B cell (primary cell): ENCODE data around the gene SP3. TPM values are rescaled to one million over a fixed set of nuclear protein-coding genes. Genes with fewer than 3 reads are reported as not detected.

Source experiments
- ATAC-seq: fragments of 200-7000 bp; cut with Tn5 transposase; one replicate; pipeline ENCODE4 v1.10.0; 2021; ENCODE audit warnings: low read depth, mild to moderate bottlenecking, moderate number of reproducible peaks, moderate library complexity
- CTCF ChIA-PET: fragments of 350-600 bp; sonication (Branson Sonifier 250); formaldehyde crosslinking; loops from one replicate; lab custom pipeline; 2021; ENCODE audit warnings: antibody characterized with exemption, inconsistent platforms; lab: Charles Lee
- POLR2A ChIA-PET: fragments of 350-600 bp; sonication (Branson Sonifier 250); formaldehyde crosslinking; loops from one replicate; lab custom pipeline; 2021; ENCODE audit warnings: antibody characterized with exemption; lab: Charles Lee
- DNase-seq: peaks from one replicate; pipeline ENCODE4 v3.0.0; 2013
- H2AFZ ChIP-seq: 2 replicates; pipeline ENCODE4 v1.6.1; 2012; ENCODE audit warnings: mild to moderate bottlenecking, low read depth, low read length; ENCODE audit not compliant: insufficient read depth, poor library complexity, severe bottlenecking
- H3K27ac ChIP-seq, 2 donors: 1 replicate in 1 of 2; 2 replicates in 1 of 2; pipeline ENCODE4 v1.5.1; 2012 to 2013; ENCODE audit warnings: low read length in 2 of 2, mild to moderate bottlenecking in 2 of 2, moderate library complexity in 1 of 2
- H3K27me3 ChIP-seq, 4 experiments: fragments of 200-600 bp in 1 of 4; sonication (generic) in 1 of 4; replicated peaks in 1 of 4; 1 replicate in 2 of 4; 2 replicates in 2 of 4; pipeline versions ENCODE4 v1.6.1 to v1.7.0; 2013 to 2016; ENCODE audit warnings: low read length in 3 of 4, mild to moderate bottlenecking in 2 of 4, mixed read lengths in 1 of 4, moderate library complexity in 1 of 4; ENCODE audit not compliant: insufficient read depth in 4 of 4, control insufficient read depth in 3 of 4; ENCODE audit errors: control extremely low read depth in 1 of 4
- H3K36me3 ChIP-seq, 2 experiments: replicated peaks in 1 of 2; 1 replicate in 1 of 2; 2 replicates in 1 of 2; pipeline versions ENCODE4 v1.6.1 to v1.7.1; 2013; ENCODE audit warnings: low read length in 1 of 2; ENCODE audit not compliant: insufficient read depth in 2 of 2, control insufficient read depth in 1 of 2; ENCODE audit errors: control extremely low read depth in 1 of 2, extremely low read depth in 1 of 2
- H3K4me1 ChIP-seq, 2 donors: fragments of 200-600 bp in 1 of 2; sonication (generic) in 1 of 2; 1 replicate in 1 of 2; 2 replicates in 1 of 2; pipeline versions ENCODE4 v1.5.1 to v1.6.1; 2013 to 2017; ENCODE audit warnings: low read length in 2 of 2; ENCODE audit not compliant: control insufficient read depth in 2 of 2, insufficient read depth in 2 of 2
- H3K4me2 ChIP-seq: replicated peaks from 2 replicates; pipeline ENCODE3; 2012; ENCODE audit warnings: mild to moderate bottlenecking, low read depth, low read length; ENCODE audit not compliant: poor library complexity, severe bottlenecking
- H3K4me3 ChIP-seq, 5 experiments: fragments of 200-600 bp in 1 of 5; sonication (generic) in 1 of 5; 1 replicate in 3 of 5; 2 replicates in 2 of 5; pipeline versions ENCODE4 v1.5.1 to v1.7.0; 2011 to 2016; ENCODE audit warnings: low read length in 4 of 5, mild to moderate bottlenecking in 4 of 5, low read depth in 2 of 5, control low read depth in 1 of 5, moderate library complexity in 1 of 5; ENCODE audit not compliant: insufficient read depth in 1 of 5; ENCODE audit errors: control extremely low read depth in 1 of 5, extremely low read depth in 1 of 5
- H3K79me2 ChIP-seq: fragments of 200-600 bp; sonication (generic); one replicate; pipeline ENCODE4 v1.6.0; 2016; ENCODE audit warnings: low read length; ENCODE audit not compliant: control insufficient read depth, insufficient read depth
- H3K9ac ChIP-seq: fragments of 200-600 bp; sonication (generic); 2 replicates; pipeline ENCODE4 v1.6.1; 2017; ENCODE audit warnings: mild to moderate bottlenecking, low read length, moderate library complexity
- H3K9me3 ChIP-seq, 3 donors: one replicate each; pipeline versions ENCODE4 v1.6.1 to v1.7.1; 2013; ENCODE audit warnings: low read length in 2 of 3; ENCODE audit not compliant: control insufficient read depth in 2 of 3, insufficient read depth in 1 of 3; ENCODE audit errors: control extremely low read depth in 1 of 3
- H4K20me1 ChIP-seq: 2 replicates; pipeline ENCODE4 v1.6.0; 2012; ENCODE audit warnings: mild to moderate bottlenecking, low read length; ENCODE audit not compliant: insufficient read depth, control insufficient read depth, poor library complexity, severe bottlenecking
- H3K27ac Mint-ChIP-seq: one replicate; pipeline ENCODE4 v1.8.0; 2021; ENCODE audit warnings: mixed read lengths
- H3K27me3 Mint-ChIP-seq: one replicate; pipeline ENCODE4 v1.8.0; 2021; ENCODE audit warnings: mixed read lengths
- H3K4me1 Mint-ChIP-seq: one replicate; pipeline ENCODE4 v1.8.0; 2021; ENCODE audit warnings: mixed read lengths
- H3K4me3 Mint-ChIP-seq: one replicate; pipeline ENCODE4 v1.8.0; 2021; ENCODE audit warnings: mixed read lengths
- H3K9me3 Mint-ChIP-seq: one replicate; pipeline ENCODE4 v1.8.0; 2022; ENCODE audit warnings: mixed read lengths; ENCODE audit not compliant: insufficient read depth
- EZH2 ChIP-seq: IDR thresholded peaks from 2 replicates; pipeline ENCODE4 v1.6.1; 2012; ENCODE audit warnings: borderline replicate concordance, low read depth, mild to moderate bottlenecking, moderate library complexity, low read length; ENCODE audit not compliant: insufficient read depth, poor library complexity, severe bottlenecking
- WGBS: methylation state at CpG from one replicate; pipeline ENCODE4 v1.1.5; 2013; ENCODE audit warnings: missing lambda C conversion rate; ENCODE audit not compliant: insufficient coverage; 5-methylcytosine and 5-hydroxymethylcytosine counted together
- intact Hi-C: fragments of 100-400 bp; cut with micrococcal nuclease; formaldehyde crosslinking; loops from one replicate; pipeline ENCODE4 v1.10.0; 2022
- polyA plus RNA-seq: library from polyadenylated mRNA; depleted of rRNA; stranded (reverse); fragments of >200 nt; gene quantifications from 2 replicates; pipeline ENCODE4 v1.2.3, GENCODE V29; 2012
- total RNA-seq, 2 donors: library from RNA; stranded (reverse); fragments of 120-200 nt in 1 of 2; gene quantifications; 1 replicate in 1 of 2; 2 replicates in 1 of 2; pipeline versions ENCODE4 v1.2.3 to v1.2.4, GENCODE V29; 2013 to 2022
- TF ChIP-seq, protein P1 (sequence below): fragments of 200-600 bp; IDR thresholded peaks from one replicate; pipeline ENCODE4 v1.8.0; 2022; ENCODE audit warnings: antibody characterized with exemption, mild to moderate bottlenecking

SP3 gene
- total and polyA plus RNA-seq, 2 donors (not counting 1 experiment from before 2014, with no cell fraction given), result 31.9 to 152 TPM

- Histone ChIP-seq H3K4me3 (no peak overlapping the region), H3K4me2 (peak overlapping the region; percentile 47), H3K27ac (peak overlapping the region in 1 of 2 donors; percentile 39), H3K4me1 (peaks cover 15 to 23% of the 10 kb centered on the region in 2 donors), H4K20me1 (no peaks in the 10 kb centered on the region), H3K27me3 (no peaks in the 10 kb centered on the region), H3K9me3 (peaks cover 0 to 2% (median 0%) of the 10 kb centered on the region in 3 donors), H2AFZ (no peak overlapping the region), H3K36me3 (no peaks in the 10 kb centered on the region), H3K9ac (peak overlapping the region; percentile 15), H3K79me2 (no peaks in the 10 kb centered on the region)
- ChIA-PET CTCF (interaction anchor here (0.9 to 1.4 kb wide), 4 partner anchors 14 to 93 kb away, joined by 3 to 4 read pairs (median 4); no protein-coding TSS in a partner anchor), POLR2A (interaction anchor here (0.6 kb wide), 1 partner anchor 40 kb away, joined by 5 read pairs; no protein-coding TSS in a partner anchor)
- Mint-ChIP-seq H3K27ac (peak overlapping the region; percentile 54), H3K27me3 (no peaks in the 10 kb centered on the region), H3K4me3 (peak overlapping the region; percentile 35), H3K9me3 (no peaks in the 10 kb centered on the region), H3K4me1 (peaks cover 32% of the 10 kb centered on the region)
- peak; percentile 88 for ATAC-seq
- no peak for TF ChIP-seq EZH2
- TF ChIP-seq, protein P1, sequence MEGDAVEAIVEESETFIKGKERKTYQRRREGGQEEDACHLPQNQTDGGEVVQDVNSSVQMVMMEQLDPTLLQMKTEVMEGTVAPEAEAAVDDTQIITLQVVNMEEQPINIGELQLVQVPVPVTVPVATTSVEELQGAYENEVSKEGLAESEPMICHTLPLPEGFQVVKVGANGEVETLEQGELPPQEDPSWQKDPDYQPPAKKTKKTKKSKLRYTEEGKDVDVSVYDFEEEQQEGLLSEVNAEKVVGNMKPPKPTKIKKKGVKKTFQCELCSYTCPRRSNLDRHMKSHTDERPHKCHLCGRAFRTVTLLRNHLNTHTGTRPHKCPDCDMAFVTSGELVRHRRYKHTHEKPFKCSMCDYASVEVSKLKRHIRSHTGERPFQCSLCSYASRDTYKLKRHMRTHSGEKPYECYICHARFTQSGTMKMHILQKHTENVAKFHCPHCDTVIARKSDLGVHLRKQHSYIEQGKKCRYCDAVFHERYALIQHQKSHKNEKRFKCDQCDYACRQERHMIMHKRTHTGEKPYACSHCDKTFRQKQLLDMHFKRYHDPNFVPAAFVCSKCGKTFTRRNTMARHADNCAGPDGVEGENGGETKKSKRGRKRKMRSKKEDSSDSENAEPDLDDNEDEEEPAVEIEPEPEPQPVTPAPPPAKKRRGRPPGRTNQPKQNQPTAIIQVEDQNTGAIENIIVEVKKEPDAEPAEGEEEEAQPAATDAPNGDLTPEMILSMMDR, result no peak
- WGBS, result 26% methylated on average over 5 of the region's 5 CpGs
- intact Hi-C loops, result loop anchor here (2.0 to 5.0 kb wide), 2 partner anchors 23 to 64 kb away; no protein-coding TSS in a partner anchor
- DNase-seq, result peak; percentile 56
These were observed 67.0 kb downstream of the SP3 start for GRCh38 chr2:173898178-173898668.

DNA sequence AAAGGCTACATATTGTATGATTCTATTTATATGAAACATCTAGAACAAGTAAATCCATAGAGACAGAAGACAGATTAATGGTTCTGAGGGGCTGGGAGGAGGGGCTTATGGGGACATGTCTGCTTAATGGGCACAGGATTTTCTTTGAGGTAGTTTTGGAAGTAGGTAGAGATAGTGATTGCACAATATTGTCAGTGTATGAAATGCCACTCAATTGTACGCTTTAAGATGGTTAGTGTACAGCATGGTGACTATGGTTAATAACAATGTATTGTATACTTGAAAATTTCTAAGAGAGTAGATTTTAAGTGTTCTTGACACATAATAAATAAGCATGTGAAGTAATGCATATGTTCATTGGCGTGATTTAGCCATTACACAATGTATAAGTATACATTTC is 68.4 kb downstream of the SP3 start:
- CTCF ChIA-PET, result no interaction called here
- Mint-ChIP-seq H3K4me3 (no peak overlapping the region), H3K27ac (no peak overlapping the region), H3K4me1 (peaks cover 32% of the 10 kb centered on the region), H3K9me3 (no peaks in the 10 kb centered on the region), H3K27me3 (no peaks in the 10 kb centered on the region)
- Histone ChIP-seq H3K9ac (no peak overlapping the region), H3K4me2 (no peak overlapping the region), H3K4me3 (no peak overlapping the region), H3K4me1 (peaks cover 15 to 23% of the 10 kb centered on the region in 2 donors), H3K27ac (no peak overlapping the region), H2AFZ (no peak overlapping the region), H3K27me3 (no peaks in the 10 kb centered on the region), H4K20me1 (no peaks in the 10 kb centered on the region), H3K79me2 (no peaks in the 10 kb centered on the region), H3K36me3 (no peaks in the 10 kb centered on the region), H3K9me3 (peaks cover 0 to 2% (median 0%) of the 10 kb centered on the region in 3 donors)
- intact Hi-C loops, result loop anchor here (5.0 kb wide), 1 partner anchor 66 kb away; no protein-coding TSS in a partner anchor
- DNase-seq (no peak), ATAC-seq (no peak)
- TF ChIP-seq, protein P1, result no peak
- no peak for TF ChIP-seq EZH2
- no CpG with 5 or more reads among the region's 2 CpGs for WGBS
- POLR2A ChIA-PET, result no interaction called here
